Endodermal cell (in vitro differentiated cells): ENCODE results near the gene MAP7. TPM values are rescaled to one million over a fixed set of nuclear protein-coding genes. Genes with fewer than 3 reads are reported as not detected.
A peak's percentile ranks its signal among the peaks of the same experiment; 100 is the strongest.

Source experiments
- DNase-seq: peaks from one replicate; pipeline ENCODE4 v3.0.0-alpha.2; 2017
- H3K27ac ChIP-seq: 2 replicates; pipeline ENCODE4 v1.5.1; 2013; ENCODE audit warnings: mild to moderate bottlenecking, low read depth, low read length, moderate library complexity
- H3K27me3 ChIP-seq: 2 replicates; pipeline ENCODE4 v1.6.1; 2013; ENCODE audit warnings: mild to moderate bottlenecking, low read length, moderate library complexity; ENCODE audit not compliant: insufficient read depth, control insufficient read depth, poor library complexity, severe bottlenecking
- H3K36me3 ChIP-seq: 2 replicates; pipeline ENCODE4 v1.7.0; 2013; ENCODE audit warnings: mild to moderate bottlenecking, low read length, moderate library complexity; ENCODE audit not compliant: control insufficient read depth, insufficient read depth
- H3K4me1 ChIP-seq: one replicate; pipeline ENCODE4 v1.7.0; 2013; ENCODE audit warnings: low read length; ENCODE audit not compliant: control insufficient read depth, insufficient read depth
- H3K4me3 ChIP-seq: 2 replicates; pipeline ENCODE4 v1.5.1; 2013; ENCODE audit warnings: mild to moderate bottlenecking, low read length, moderate library complexity
- H3K9ac ChIP-seq: 2 replicates; pipeline ENCODE4 v1.6.1; 2013; ENCODE audit warnings: mild to moderate bottlenecking, low read length, moderate library complexity; ENCODE audit not compliant: poor library complexity, severe bottlenecking; ENCODE audit errors: extremely low read depth
- H3K9me3 ChIP-seq: 2 replicates; pipeline ENCODE4 v1.6.1; 2013; ENCODE audit warnings: mild to moderate bottlenecking, low read length, moderate library complexity; ENCODE audit not compliant: control insufficient read depth
- H3K27ac Mint-ChIP-seq: 2 replicates; pipeline ENCODE4 v1.8.0; 2020; ENCODE audit warnings: mixed read lengths
- H3K27me3 Mint-ChIP-seq: 2 replicates; pipeline ENCODE4 v1.8.0; 2021; ENCODE audit warnings: mild to moderate bottlenecking, mixed read lengths; ENCODE audit not compliant: insufficient read depth
- H3K36me3 Mint-ChIP-seq: 2 replicates; pipeline ENCODE4 v1.8.0; 2020; ENCODE audit warnings: low read depth, mixed read lengths
- H3K4me1 Mint-ChIP-seq: 2 replicates; pipeline ENCODE4 v1.8.0; 2020; ENCODE audit warnings: mixed read lengths
- H3K4me3 Mint-ChIP-seq: 2 replicates; pipeline ENCODE4 v1.8.0; 2020; ENCODE audit warnings: mild to moderate bottlenecking, moderate library complexity, mixed read lengths
- H3K9me3 Mint-ChIP-seq: 2 replicates; pipeline ENCODE4 v1.8.0; 2020; ENCODE audit warnings: mild to moderate bottlenecking, mixed read lengths
- CTCF ChIP-seq: fragments of 200-600 bp; sonication (generic); conservative IDR thresholded peaks from 2 replicates; pipeline ENCODE4 v1.5.0; 2021; ENCODE audit warnings: antibody characterized with exemption, mild to moderate bottlenecking
- WGBS, 2 experiments: methylation state at CpG; one replicate each; pipeline versions ENCODE4 v1.1.5 to v1.1.7; 2013; ENCODE audit warnings: missing lambda C conversion rate in 2 of 2, mixed read lengths in 1 of 2; ENCODE audit not compliant: insufficient coverage in 1 of 2, insufficient read length in 1 of 2; 5-methylcytosine and 5-hydroxymethylcytosine counted together
- total RNA-seq, 2 donors: library from RNA; stranded (reverse); fragmentation: NEBNext Ultra II Directional in 1 of 2; extraction: Animal tissue kit (Norgen Biotek cat#: 25700) in 1 of 2; gene quantifications; 2 replicates in 1 of 2; 3 replicates in 1 of 2; pipeline ENCODE4 v1.2.1, GENCODE V29; 2021

MAP7 gene
- total RNA-seq, 2 donors from 2014 or later, result 42.4 to 48.7 TPM

DNA sequence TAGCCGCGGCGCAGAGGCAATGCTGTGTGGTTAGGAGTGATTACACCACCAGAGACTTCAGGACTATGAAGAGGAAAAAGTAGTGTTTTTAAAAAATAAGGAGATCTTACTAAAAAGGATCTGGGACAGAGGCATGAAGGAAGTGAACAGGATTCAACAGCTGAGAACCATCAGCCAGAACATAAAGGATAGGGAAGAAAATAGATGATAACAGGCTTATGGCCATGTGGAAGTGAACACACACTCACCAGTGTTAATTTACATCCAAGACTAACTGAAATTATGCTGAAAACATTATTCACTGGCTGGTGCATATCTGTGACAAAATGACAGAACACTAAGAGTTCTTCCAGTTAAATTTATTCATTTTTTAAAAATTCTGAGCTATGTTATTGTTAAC lies 213.1 kb downstream of the MAP7 start:
- Histone ChIP-seq H3K9me3 (no peaks in the 10 kb centered on the region), H3K4me1 (no peaks in the 10 kb centered on the region), H3K27ac (no peak overlapping the region), H3K27me3 (no peaks in the 10 kb centered on the region), H3K9ac (no peak overlapping the region), H3K4me3 (no peak overlapping the region), H3K36me3 (peaks cover 4% of the 10 kb centered on the region)
- Mint-ChIP-seq H3K4me1 (no peaks in the 10 kb centered on the region), H3K27me3 (no peaks in the 10 kb centered on the region), H3K4me3 (no peak overlapping the region), H3K9me3 (no peaks in the 10 kb centered on the region), H3K36me3 (peaks cover 4% of the 10 kb centered on the region), H3K27ac (no peak overlapping the region)
- DNase-seq, result no peak
- TF ChIP-seq CTCF, result no peak
- 99 to 100% methylated on average over 3 of the region's 3 CpGs for WGBS, 2 experiments

DNA sequence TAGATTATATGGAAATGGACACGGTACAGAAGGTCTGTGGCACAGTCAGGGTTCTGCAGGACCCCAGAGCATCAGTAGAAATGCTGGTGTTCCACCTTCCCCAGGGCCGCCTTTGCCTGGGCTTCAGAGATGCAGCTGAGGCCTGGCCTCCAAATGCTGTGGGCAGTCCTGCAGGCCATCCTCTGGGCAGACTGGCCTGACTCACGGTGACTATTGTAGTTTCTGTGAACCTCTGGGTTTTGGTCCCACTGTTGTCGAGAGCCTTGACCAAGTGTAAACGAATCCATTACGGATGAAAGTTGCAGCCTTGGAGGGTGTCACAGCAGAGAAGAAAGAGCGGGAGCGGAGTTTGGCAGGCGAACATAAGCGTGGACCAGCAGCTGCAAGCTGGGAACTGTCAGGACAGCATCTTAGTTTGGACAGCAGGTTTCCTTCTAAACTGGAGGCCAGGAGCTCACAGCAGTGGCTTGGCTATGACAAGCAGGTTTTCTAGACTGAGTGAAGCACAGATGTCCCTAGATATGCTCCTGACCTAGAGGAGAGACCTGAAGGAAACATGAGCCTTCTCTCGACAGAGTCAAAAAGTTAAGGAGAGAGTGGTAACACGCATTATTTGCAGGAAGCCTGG lies 214.4 kb downstream of the MAP7 start:
- H3K9me3 ChIP-seq, result no peaks in the 10 kb centered on the region
- no peak overlapping the region for H3K9ac ChIP-seq
- no peak overlapping the region for H3K4me3 Mint-ChIP-seq
- no peaks in the 10 kb centered on the region for H3K4me1 ChIP-seq
- peaks cover under 1% of the 10 kb centered on the region for H3K36me3 Mint-ChIP-seq
- DNase-seq, result peak; percentile 53
- WGBS, 2 experiments, result 92 to 95% methylated on average over 9 to 12 of the region's 12 CpGs
- H3K27me3 ChIP-seq, result no peaks in the 10 kb centered on the region
- H3K9me3 Mint-ChIP-seq, result no peaks in the 10 kb centered on the region
- peaks cover under 1% of the 10 kb centered on the region for H3K36me3 ChIP-seq
- H3K27ac Mint-ChIP-seq, result no peak overlapping the region
- H3K27ac ChIP-seq, result no peak overlapping the region
- TF ChIP-seq CTCF, result no peak
- no peak overlapping the region for H3K4me3 ChIP-seq
- no peaks in the 10 kb centered on the region for H3K27me3 Mint-ChIP-seq
- no peaks in the 10 kb centered on the region for H3K4me1 Mint-ChIP-seq

DNA sequence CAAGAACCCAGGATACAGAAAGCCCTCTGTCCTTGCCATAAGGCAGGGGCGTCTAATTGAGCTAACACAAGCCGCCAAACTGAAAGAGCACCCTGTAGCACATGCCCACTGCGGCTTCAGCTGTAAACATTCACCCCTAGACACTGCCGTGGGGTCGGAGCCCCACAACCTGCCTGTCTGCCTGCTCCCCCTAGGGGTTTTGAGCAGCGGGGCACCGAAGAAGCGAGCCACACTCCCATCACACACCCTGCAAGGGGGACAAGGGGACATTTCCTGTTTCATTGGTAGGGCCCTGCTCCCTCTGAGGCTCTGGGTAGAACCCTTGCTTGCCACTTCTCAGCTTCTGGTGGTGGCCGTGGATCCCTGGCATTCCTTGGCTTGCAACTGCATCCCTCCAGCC lies 215.4 kb downstream of the MAP7 start:
- Mint-ChIP-seq H3K27ac (no peak overlapping the region), H3K9me3 (no peaks in the 10 kb centered on the region), H3K36me3 (no peaks in the 10 kb centered on the region), H3K4me1 (no peaks in the 10 kb centered on the region), H3K27me3 (no peaks in the 10 kb centered on the region), H3K4me3 (no peak overlapping the region)
- H3K4me1 ChIP-seq, result no peaks in the 10 kb centered on the region
- no peaks in the 10 kb centered on the region for H3K27me3 ChIP-seq
- peak; percentile 86 for DNase-seq
- no peak overlapping the region for H3K27ac ChIP-seq
- TF ChIP-seq CTCF, result peak; percentile 72
- no peaks in the 10 kb centered on the region for H3K36me3 ChIP-seq
- H3K9ac ChIP-seq, result no peak overlapping the region
- WGBS, 2 experiments, result 84 to 90% methylated on average over 2 to 9 of the region's 9 CpGs
- no peak overlapping the region for H3K4me3 ChIP-seq
- H3K9me3 ChIP-seq, result no peaks in the 10 kb centered on the region
